ENCODE results near the gene GPR17.

The GPR17 gene

GRCh38 chr2:127672341-127673224, 26.6 kb downstream of the GPR17 start:
- DNase-seq, result no peak

DNA sequence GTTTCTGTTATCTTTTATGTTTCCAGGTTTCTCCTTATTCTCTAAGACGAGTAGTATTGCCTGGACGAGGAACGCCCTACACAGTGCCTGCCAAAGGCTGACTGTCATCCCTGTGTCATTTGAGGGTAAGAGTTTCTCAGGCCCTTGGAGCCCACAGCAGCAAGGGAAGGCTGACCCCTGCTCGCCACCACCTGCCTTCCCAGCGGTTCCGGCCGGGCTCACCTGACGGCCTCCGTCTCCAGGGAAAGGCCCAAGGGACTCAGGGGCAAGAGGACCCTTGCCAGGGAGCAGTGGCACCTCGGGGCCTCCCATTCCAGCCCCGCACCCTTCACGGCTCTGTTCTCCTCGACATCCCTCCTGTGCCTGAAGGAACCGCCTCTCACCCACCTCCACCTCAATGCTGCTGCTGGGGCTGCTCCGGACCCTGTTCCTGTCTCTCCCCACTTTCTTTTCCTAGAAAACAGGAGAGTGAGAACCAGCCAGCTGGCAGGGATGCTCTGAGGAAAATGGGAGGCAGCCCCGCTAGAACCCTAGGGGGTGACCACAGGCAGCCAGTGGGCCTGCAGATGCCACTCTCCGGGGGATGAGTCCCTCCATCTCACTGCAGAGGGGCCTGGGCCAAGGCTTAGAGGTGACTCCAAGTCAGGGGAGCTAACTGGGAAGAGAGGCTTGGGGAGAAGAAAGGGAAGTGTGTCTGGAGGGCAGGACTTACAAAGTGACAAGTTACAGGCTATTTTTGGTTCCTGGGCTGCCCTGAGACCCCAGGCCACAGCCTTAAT, 27.5 kb downstream of the GPR17 start:
- no peak for DNase-seq

DNA sequence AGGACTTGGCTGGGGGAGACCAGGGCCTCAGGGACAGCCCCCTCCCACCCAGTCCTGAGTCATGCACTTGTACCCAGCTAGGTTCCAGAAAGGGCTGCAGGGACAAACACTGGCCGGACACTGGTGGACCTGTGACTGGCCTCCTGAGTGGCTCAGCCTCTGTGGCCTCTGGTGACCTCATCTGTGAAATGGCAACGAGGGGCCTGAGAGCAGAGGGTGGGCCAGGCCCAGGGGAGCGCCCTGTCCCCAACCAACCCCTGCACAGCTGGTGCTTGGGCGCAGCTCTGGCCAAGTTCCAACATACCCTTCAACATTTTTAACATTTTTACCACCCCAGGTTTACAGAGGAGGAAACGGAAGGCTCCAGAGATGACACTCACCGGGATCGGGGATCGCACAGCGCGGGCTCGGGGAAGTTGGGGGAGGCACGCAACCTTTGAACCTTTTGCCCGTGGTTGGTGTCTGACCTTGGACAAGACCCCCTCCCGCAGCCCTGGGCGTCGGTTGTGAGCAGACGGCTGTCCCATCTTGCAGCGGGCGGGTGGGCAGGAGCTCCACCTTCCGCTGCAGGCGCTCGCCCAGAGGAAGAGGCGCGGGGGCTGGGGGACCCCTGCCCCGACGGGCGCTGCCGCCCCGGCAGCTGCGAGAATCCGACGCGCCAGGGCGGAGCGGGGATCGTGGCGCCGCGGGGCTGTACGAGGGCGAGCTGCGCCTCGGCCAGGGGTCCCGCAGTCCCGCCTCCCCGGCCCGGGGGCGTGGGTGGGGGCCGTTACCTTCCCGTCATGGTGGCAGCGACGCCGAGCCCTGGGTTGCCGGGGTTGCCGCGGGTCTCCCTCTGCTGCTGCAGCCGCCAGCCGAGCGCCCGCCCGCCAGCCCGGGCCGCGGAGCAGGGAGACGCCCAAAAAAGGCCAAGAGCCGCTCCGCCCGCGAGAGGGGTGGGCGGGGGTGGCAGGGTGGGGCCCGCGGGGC, 28.6 kb downstream of the GPR17 start:
- no peak for DNase-seq

DNA sequence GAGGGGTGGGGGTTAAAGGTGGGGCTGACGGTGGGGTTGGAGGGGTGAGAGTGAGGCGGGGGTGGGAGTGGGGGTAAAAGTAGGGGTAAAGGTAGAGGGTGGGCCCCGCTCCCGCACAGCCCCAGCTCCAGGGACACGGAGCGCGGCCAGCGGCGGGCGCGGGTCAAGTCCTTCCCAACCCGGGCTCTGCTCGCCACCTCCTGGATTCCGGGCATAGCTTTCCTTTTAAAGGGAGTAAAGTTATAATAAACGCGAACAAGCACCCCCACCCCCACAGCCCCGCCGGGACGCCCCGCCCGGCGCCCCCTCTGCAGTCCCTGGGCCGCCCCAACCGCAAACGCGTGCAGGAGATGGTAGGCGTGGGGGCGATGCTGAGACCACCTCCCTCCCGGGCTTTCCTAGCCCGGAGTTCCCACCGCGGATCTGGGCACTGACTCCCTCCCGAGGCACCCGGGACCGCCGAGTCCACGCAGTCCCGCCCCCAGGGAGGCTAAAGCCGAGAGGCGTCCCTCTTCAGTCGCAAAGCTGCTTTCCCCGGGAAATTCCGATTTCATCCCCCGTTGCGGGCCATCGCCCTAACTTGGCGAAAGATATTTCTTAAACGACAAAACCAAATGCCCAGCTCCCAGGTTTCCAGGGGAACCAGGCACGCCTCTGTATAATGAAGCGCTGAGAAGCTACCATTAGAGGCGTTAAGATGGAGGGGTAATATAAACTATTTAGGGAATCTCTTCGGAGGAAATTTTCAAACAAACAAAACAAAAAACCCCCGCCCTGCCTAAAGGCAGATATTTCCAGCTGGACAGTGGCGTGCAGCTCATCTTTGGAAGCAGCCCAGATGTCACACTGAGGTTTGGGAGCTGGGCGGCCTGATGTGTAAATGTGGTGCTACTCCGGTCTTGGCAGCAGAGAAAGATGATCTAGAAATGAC, 29.6 kb downstream of the GPR17 start, which contains the start of gene LIMS2:
Gene LIMS2 (minus strand): TSS at position 200 of the 931 bp plus-strand sequence. CDS start 506 bp downstream, outside the sequence.
- DNase-seq, result no peak

DNA sequence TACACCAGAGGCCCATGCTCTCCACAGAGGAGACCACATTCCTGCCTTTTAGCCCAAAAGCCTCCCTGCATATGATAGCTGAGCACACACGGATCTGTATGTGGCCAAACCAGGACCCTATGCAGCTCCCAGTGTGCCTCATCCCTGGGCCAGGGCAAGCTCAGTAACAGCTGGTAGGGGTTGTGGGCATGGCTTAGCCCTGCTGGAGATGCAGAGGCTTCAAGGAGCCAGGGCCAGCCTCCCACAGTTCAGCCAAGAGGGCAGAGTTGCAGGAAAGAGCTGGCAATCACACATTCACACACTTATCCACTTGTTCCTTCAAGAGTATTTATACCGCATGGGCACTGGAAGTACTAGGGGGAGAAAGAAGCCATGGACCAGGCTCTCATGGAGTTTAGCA, 31.0 kb downstream of the GPR17 start:
- DNase-seq, result no peak

- no peak for DNase-seq
These were observed 32.6 kb downstream of the GPR17 start for GRCh38 chr2:127678531-127678930.

DNA sequence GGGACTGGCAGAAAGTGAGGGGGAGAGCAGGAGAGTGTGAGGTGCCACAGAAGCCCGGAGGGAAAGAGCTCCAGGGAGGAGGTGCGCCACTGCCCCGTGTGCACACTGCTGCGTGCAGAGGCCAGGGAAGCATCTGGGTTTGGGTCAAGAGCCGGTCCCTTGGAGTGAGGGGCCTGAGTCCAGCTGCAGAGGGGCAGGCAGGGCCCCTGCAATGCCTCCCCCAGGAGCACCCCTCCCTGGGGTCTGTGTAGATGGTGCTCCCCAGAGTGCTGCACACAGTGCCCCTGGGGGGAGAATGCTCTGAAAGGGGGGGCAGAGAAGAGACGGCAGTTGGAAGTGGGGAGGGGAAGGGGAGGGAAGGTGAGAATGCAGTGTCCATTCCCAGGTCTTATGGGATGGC, 33.0 kb downstream of the GPR17 start:
- no peak for DNase-seq

DNA sequence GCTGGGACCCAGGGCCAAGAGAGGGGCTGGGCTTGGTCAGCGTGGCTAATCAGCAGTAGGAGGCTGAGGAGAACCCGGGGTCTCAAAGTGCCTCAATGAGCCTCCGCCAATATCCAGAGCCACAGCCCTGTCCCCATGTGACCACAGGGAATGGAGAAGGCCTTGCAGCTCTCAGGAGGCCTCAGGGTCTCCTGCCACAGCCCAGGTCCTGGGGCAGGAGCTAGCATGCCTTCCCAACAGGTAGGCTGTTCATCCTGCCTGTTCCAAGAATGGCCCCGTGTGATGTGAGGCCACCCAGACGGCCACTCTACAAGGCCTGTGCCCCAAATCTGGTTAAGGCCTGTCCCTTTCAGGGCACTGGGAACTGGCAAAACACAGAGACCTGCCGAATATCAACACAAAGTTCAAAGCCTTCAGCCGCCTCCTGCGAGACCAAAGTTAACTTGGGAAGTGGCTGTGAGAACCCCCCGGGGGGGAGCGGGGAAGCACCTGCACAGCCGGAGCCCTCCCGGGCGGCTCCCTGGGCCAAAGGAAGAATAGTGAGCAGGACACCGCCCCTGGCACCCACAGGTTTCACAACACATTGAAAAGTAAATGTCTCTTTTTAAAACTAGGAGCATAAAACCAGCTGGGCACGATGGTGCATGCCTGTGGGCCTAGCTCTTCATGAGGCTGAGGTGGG, 33.9 kb downstream of the GPR17 start:
- DNase-seq, result no peak

- DNase-seq, result no peak
These were observed 34.8 kb downstream of the GPR17 start for GRCh38 chr2:127680706-127681287.

GRCh38 chr2:127681288-127681804, 35.4 kb downstream of the GPR17 start:
- DNase-seq, result peak; percentile 29

- DNase-seq, result no peak
These were observed 36.3 kb downstream of the GPR17 start for GRCh38 chr2:127681976-127682857.

- DNase-seq, result no peak
These were observed 37.1 kb downstream of the GPR17 start for GRCh38 chr2:127683056-127683455.

DNA sequence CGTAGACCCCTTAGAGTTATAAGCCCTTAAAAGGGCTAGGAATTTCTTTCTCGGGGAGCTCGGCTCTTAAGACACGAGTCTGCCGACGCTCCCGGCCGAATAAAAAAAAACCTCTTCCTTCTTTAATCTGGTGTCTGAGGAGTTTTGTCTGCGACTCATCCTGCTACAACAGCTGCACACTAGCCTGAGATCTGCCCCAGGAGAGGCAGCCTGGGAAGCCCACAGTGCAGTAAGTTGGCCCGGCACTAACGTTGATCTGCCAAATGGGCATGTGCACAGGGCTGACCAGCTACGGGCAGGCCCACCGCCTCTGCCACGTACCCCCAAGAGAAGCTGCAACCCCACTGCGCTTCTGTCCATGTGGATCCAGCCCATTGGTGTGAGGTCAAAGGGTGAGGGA, 37.8 kb downstream of the GPR17 start:
- no peak for DNase-seq

DNA sequence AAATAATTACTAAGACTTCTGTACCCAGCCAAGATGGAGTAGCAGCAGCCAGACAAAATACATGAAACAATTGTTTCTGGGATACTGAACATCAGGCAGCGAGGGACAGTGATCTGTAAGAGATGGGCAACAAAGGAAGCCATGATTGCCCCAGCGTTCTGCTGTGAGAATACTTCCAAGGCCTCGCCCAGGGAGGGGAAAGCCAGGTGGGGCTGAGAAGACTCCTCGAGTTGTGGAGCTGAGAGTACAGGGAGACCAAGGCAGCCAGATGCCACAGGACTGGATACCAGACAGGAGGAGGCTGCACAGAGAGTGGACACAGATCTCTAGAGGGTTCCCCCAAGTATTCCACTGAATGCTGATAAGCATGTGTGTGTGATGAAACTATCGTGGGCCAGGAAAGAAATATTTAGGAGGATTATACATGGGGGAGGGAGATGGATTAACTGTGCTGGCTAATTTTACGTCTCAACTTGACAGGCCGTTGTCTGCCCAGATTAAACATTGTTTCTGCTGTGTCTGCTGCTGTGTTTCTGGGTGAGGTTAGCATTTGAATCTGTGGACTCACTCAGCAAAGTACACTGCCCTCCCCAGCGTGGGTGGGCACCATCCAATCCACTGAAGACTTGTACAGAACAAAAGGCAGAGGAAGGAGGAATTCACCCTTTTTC, 39.6 kb downstream of the GPR17 start:
- DNase-seq, result no peak

DNA sequence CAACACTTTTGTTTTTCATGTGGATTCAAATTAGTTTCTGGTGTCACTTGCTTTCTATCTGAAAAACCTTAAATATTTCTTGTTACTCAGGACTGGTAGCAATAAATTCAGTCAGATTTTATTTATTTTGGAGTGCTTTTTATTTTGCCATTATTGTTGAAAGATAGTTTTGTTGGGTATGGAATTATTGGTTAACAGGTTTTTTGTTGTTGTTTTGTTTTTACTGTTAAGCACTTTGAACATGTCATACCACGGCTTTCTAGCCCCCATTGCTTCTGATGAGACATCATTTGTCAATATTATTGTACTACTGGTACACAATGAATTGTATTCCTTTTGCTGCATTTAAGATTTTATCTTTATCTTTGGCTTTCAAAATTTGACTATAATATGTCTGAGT, 42.5 kb downstream of the GPR17 start:
- DNase-seq, result no peak

DNA sequence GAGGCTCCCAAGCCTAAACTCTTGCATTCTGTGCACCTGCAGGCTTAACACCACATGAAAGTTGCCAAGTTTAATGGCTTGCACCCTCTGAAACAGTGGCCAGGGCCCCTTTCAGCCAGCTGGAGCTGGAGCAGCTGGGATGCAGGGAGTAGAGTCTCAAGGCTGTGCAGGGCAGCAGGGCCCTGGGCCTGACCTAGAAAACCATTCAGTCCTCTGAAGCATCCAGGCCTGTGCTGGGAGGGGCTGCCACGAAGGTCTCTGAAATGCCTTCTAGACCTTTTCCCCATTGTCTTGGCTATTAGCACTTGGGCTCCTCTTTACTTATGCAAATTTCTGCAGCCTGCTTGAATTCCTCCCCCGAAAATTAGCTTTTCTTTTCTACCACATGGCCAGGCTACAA, 44.7 kb downstream of the GPR17 start:
- no peak for DNase-seq

DNA sequence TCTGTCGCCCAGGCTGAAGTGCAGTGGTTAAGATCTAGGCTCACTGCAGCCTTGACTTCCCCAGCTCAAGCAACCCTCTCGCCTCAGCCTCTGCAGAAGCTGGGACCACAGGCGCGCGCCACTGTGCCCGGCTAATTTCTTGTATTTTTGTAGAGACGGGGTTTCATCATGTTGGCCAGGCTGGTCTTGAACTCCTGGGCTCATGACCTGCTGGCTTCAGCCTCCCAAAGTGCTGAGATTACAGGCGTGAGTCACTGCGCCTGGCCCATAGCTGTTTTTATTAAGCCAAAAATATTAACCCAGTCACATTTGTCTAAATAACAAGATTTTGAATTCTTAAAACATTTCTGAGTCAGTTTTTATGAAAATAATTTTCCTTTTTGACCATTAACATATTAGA, 49.0 kb downstream of the GPR17 start:
- DNase-seq, result no peak
